GM23248 (cell line): ENCODE measurements around the gene HBS1L.

Experiments used
- EZH2 ChIP-seq: fragments of 200-600 bp; sonication (generic); IDR thresholded peaks from 2 replicates; pipeline ENCODE4 v1.6.1; 2018; ENCODE audit warnings: antibody characterized with exemption, mild to moderate bottlenecking; ENCODE audit not compliant: insufficient read depth, poor library complexity, severe bottlenecking
- EZH2phosphoT487 ChIP-seq: fragments of 200-600 bp; sonication (generic); IDR thresholded peaks from 2 replicates; pipeline ENCODE4 v1.6.1; 2018; ENCODE audit warnings: antibody characterized with exemption, moderate library complexity, mild to moderate bottlenecking, low read depth; ENCODE audit not compliant: insufficient read depth

GRCh38 chr6:135088281-135088680 is 33.7 kb upstream of the HBS1L start:
- TF ChIP-seq EZH2 (no peak), EZH2phosphoT487 (no peak)
